GM21786 (cell line): ENCODE results near the gene NAT10.
"Not testable (repeated sequence)": the region's sequence is repeated elsewhere in the genome, so short reads cannot be mapped to it uniquely, and the experiment has no call there.

Experiments
- ATAC-seq: cut with Tn5 transposase; IDR thresholded peaks from one replicate; pipeline ENCODE4 v1.9.1; 2021; ENCODE audit not compliant: unreplicated experiment

Gene NAT10

GRCh38 chr11:34166806-34167740 lies 61.6 kb downstream of the NAT10 start:
- no peak for ATAC-seq

DNA sequence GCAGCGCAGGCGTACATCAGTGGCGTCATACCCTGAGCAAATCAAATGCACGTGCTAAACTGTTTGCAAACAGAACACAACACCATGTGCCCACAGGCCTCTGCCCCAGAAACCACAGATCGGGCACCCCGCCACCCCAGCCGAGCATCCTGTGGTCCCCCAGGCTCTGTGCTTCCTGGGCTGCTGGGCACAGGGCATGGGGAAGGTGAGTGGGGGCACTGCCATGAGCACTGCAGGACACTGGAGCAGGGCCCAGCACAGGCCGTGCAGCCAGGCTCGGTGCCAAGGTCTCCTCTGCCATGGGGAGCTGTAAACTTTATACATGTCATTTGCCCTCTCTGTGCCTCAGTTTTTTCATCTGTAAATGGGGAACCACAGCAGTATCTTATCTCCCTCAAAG lies 62.5 kb downstream of the NAT10 start:
- ATAC-seq, result no peak

DNA sequence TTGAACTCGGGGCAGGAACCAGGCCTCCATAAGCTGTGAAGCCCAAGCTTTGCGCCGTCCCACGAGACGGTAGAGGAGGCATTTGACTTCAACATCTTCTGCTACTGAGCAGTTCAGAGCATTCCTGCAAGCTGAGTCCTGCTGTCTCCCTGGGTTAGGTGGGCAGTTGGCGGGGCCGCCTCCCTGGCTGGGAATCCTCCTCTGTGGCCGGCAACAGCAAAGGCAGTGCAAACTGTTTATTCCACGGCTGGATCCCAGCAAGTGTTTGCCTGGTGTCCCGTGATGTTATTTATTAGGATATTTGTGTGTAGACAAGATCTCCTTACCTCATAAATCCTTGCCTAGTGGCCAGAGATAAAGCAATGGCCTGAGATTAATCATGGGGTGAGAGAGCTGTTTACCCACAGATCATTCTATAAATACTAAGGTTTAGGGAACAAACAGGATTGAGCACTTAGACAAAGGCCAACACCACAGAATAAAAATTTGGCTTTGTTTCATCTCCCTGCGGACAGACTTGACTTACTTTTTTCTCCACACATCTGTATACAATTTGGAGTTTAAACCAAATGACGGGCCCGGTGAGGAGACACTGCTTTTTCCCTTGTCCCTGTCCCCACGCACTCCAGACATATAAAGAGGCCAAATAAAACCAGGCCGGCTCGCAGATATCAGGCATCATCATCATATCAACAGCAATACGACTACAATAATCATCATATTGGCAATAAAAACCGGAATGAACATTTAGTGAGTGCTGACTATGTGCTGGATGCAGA lies 63.4 kb downstream of the NAT10 start:
- ATAC-seq, result no peak

DNA sequence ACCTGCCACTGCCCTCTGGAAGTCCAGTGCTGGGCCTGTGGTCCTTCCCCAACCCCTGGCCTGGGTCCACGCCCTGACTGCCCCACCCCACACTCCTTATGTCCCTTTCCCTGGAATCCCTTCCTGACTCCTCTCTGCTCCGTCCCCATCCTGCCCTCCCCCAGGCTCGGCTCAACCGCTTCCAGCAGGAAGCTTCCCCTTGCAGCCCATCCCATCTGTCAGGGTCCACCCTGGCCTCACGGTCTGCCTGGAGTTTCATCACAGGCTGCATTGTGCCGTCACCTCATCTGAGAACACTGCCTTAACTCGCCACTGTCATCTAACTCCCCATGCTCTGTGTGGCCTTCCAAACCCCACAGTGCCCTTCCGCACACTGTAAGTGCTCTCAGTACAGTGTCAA lies 64.3 kb downstream of the NAT10 start:
- no peak for ATAC-seq

DNA sequence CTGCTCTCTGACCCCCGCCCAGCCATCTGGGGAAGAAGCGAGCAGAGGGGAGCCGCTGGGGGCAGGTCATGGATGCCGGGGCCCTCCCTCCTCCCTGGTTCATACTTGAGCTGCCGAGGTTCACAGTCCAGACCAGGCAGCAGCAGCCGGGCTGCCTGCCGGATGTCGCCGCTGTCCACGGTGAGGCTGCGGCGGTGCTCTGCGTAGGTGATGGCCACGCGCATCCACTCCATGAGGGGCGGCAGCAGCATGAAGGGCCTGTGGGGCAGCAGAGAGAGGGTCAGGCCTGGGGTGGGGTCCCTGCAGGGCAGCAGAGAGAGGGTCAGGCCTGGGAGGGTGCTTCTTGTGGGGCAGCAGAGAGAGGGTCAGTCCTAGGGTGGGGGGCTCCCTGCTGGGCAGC lies 67.6 kb downstream of the NAT10 start:
- ATAC-seq, result no peak

DNA sequence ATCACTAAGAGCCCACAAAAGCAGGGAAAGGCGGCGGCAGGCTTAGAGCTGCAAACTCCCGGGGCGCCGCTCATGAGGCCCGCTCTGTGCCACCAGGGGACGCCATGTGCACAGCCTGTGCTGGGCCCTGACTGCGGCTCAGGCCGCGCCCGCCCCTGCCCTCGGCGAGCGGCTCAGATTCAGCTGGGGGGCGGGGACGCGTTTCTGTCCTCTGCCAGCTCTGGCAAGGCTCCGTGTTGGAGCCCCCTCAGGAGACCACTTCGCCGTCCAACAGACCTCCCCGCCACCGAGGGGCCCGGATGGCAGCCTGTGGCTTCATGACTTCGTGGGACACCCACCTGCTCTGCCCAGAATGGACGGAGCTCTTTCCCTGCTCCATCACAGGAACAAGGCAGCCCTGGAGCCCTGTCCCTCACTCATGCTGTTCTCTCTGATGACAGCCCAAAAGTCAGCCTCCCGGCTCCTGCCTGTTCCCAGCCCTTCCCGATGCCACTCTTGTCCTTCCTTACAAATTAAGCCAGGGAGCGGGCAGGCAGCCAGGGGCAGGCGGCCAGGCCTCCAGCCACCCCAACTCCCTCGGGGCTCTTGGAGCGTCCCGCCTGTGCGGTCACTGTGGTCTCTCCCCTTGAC lies 69.1 kb downstream of the NAT10 start:
- peak; percentile 79 for ATAC-seq

DNA sequence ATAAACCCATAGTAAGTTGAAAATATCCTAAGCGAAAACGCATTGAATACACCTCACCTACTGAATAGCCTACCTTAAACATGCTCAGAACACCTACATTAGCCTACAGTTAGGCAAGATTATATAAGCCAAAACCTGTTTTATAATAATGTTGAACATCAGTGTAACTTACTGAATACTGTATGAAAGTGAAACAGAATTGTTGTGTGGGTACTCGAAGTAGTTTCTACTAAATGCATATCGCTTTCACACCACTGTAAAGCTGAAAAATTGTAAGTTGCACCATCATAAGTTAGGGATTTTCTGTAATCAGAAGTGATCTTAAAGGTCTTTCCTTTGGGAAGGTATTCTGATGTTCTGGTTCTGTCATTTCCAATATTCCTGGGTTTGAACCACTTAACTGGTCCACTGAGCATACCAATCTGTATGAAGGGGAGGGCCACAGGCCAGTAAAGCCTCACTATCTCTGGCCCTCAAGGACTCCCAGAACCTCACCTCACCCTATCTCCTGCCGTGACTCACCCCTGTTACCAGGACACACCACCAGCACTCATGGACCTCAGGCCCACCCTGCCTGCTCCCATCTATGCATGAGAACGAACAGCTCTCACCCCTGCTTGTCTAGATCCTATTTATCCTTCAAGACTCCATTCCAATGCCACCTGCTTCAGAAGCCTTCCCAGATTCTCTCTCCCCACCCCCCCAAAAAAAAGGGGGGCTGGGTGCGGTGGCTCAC lies 70.0 kb downstream of the NAT10 start:
- ATAC-seq, result no peak

DNA sequence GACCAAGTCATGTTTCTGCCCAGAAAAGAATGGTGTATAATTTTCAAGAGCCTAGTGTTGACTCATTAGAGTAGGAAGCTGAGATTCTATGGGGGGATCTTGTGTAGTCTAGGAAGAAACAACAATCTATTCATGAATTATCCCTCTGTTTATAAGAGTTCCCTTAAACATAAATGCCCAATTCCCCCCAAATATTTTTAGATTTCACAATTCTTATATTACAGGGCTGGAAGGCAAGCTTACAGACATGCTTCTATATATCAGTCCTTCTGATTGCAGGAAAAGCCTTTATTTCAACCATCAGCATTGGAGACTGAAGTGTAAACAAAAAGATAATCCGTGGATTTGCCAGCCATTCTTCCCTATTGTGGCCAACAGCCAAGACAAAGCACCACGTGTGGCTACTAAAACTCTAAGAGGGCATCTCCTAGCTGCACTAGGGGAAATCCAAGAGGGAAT lies 71.4 kb downstream of the NAT10 start:
- ATAC-seq, result no peak

GRCh38 chr11:34178209-34178821 lies 72.9 kb downstream of the NAT10 start:
- no peak for ATAC-seq

DNA sequence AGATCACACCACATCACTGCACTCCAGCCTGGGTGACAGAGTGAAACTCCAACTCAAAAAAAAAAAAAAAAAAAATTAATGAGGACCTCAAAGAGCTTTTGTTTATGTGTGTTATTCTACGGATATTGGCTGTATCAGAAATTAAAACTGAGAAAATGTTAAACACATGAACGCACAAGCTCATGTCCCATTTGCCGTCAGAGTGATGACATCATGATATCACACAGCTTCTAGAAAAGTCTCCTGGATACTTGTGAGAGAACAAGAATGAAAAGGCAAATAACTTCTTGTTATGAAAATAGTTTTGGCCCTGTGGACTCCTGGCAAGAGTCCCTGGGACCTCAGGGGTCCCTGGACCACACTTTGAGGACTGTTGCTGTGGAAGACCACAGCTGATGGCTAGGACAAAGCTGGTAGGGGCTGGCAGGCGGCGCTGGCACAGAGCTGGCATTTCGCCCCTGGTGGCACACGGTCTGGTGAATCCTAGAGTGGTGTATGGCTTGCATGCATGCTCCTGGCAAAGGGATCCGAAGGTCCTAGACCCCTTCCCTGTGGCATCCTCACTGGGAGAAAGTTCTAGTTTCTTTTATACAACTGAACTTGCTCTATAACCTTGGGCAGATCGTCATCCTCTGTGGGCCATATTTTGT lies 73.7 kb downstream of the NAT10 start:
- ATAC-seq, result no peak

DNA sequence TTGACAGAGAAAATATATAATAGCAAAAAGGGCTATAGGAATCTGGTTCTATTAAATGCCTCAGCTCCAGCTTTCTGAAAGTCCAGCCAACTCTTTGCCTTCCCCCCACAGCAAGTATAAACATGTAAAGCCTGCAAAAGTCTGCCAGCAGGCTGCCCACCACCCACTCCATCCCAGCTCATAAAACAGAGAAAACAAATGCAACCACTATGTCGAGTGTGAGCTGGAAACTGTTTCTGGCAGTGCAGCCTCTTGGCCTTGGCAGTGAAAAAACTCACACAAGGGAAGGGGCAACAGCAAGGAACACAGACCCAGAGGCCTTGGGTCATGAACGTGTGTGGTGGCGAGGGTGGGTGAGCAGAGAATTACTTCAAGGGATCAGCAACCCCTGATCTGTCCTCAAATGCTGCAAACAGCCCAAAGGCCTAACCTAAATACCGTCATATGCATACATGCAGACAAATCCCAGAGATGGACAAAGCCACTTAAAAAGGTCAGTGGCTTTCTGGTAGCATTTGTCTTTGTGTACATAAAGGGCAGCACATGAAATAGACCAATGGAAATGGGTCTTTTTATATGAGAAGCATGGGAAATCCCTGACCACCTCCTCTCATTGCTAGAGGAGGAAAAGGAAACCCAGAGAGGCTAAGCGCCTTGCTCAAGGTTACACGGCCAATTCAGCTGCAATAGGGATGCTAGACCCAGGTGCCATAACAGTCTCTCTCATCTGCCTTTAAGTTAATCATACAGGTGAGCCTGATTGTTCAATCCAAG lies 74.8 kb downstream of the NAT10 start:
- no peak for ATAC-seq

GRCh38 chr11:34180814-34181165 lies 75.4 kb downstream of the NAT10 start:
- not testable (repeated sequence) for ATAC-seq

GRCh38 chr11:34181251-34181650 lies 75.8 kb downstream of the NAT10 start:
- no peak for ATAC-seq

- no peak for ATAC-seq
Measured at GRCh38 chr11:34181856-34182405, 76.5 kb downstream of the NAT10 start.

DNA sequence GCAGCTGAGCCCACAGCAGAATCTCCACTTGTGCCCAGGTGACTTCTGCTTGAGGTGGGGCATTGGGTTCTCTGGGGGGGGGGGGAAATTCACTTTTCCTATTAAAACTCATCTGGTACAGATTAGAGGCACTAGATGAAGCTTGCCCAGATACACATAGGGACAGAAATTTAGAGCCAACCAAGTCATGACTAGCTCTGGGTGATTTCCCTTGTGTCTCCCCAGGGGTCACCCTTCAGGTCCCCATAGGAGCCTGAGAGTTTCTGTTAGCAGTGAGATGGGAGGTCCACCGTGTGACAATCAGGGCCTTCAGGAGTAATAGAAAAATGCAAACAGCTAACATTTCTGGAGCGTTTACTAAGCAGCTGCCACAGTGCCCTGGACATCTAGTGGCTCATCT lies 77.0 kb downstream of the NAT10 start:
- no peak for ATAC-seq

- ATAC-seq, result no peak
Measured at GRCh38 chr11:34182921-34183685, 77.7 kb downstream of the NAT10 start.

DNA sequence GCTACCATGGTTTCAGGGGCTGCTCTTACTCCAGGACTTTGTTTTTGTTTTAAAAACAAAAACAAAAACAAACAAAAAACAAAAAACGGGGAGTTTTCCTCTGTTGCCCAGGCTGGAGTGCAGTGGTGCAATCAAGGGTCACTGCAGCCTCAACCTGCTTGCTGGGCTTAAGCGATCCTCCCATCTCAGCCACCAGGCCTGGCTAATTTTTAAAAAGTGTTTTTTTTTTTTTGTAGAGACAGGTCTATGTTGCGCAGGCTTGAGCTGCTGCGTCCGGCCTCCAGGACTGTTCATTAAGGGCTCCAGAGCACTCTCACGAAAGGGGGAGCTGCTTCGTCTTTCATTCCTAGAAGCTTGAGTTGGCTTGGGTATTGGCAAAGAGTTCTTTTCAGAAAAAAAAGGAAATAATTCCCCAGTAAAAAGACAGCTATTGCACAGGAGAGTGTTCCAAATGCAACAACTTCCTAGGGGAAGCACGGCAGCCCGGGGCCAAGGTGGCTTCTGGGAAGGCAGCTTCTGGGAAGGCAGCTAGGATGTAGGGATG lies 78.5 kb downstream of the NAT10 start:
- no peak for ATAC-seq

- ATAC-seq, result no peak
Measured at GRCh38 chr11:34184505-34185015, 79.1 kb downstream of the NAT10 start.
